ENCODE results near the gene PCAT7.

DNA sequence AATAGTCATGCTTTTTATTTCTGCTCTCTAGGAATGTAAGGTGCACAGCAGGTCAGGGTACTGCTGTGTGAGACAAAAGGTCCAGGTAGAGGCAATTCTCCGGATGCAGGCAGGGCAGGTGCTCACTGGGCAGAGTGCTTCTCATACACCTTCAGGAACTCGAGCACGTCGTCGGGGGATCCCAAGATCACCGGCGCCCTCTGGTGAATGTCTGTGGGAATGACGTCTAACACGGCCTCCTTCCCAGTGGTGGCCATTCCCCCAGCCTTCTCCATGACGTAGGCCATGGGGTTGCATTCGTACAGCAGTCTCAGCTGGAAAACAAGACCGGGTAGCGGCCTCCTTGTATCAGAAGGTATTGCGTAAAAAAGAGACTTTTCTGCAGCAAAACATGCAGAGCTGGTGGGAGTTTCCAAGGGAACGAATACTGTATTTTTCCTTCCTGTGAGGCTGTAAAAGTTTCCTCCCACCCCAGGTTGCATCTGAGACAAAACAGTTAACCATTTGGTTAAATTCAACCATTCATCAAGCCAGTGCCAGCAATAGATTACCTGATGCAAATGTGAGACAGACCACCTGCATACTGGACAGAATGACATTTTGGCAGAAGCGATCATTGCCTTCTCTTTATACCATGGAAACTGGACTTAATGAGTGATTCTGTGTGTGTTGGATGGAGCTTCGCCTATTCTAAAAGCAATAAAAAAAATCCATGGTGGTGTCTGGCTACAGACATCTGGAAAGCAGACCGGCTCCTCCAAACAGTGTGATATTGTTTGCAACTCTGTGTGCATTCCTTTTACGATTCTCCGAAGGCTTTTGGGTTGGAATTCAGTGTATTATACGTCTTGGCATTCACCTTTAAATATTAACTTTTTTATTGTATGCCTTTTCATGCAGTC is 48.6 kb downstream of the PCAT7 start:
- TF ChIP-seq GATA2 (IDR thresholded peaks at IDR 0.05; ENCODE audit: low read depth, low read length): no peak
- TF ChIP-seq GATA3 (IDR thresholded peaks at IDR 0.05; ENCODE audit: low read depth, low read length): no peak

Data from SH-SY5Y (cell line).